PFSK-1 (cell line): ENCODE results near the gene MCCC2.

ENCODE experiments used
- FOXP2 ChIP-seq: optimal IDR thresholded peaks from 2 replicates; pipeline ENCODE3; 2011; ENCODE audit warnings: borderline replicate concordance, control low read depth, inconsistent platforms; ENCODE audit not compliant: insufficient read depth; ENCODE audit errors: extremely low read length, extremely low read depth
- POLR2AphosphoS5 ChIP-seq: IDR thresholded peaks from 2 replicates; pipeline ENCODE4 v1.6.1; 2012; ENCODE audit warnings: low read depth, mild to moderate bottlenecking, control low read depth, low read length, moderate library complexity
- REST ChIP-seq, 2 experiments: IDR thresholded peaks; 2 replicates each; pipeline versions ENCODE4 v1.6.1 to v1.8.0; 2011 to 2012; ENCODE audit warnings: low read depth in 2 of 2, low read length in 2 of 2, control low read depth in 1 of 2, inconsistent platforms in 1 of 2, mild to moderate bottlenecking in 1 of 2, moderate library complexity in 1 of 2; ENCODE audit not compliant: insufficient read depth in 1 of 2
- SIN3A ChIP-seq: IDR thresholded peaks from 2 replicates; pipeline ENCODE4 v1.6.1; 2012; ENCODE audit warnings: mild to moderate bottlenecking, low read length, moderate library complexity, borderline replicate concordance; ENCODE audit not compliant: insufficient read depth
- TAF1 ChIP-seq: IDR thresholded peaks from 2 replicates; pipeline ENCODE4 v1.6.1; 2012; ENCODE audit warnings: low read length, control low read depth, borderline replicate concordance; ENCODE audit not compliant: insufficient read depth

Gene MCCC2

GRCh38 chr5:71700803-71701202 lies 113.7 kb downstream of the MCCC2 start:
- TF ChIP-seq REST (IDR thresholded peaks at IDR 0.05; ENCODE audit: insufficient read depth in 1 of 2, low read depth in 2 of 2, low read length in 2 of 2) (no peak), POLR2AphosphoS5 (no peak), FOXP2 (no peak), SIN3A (no peak)

GRCh38 chr5:71701407-71701806 lies 114.3 kb downstream of the MCCC2 start:
- TF ChIP-seq POLR2AphosphoS5: no peak
- no peak for TF ChIP-seq REST (IDR thresholded peaks at IDR 0.05; ENCODE audit: insufficient read depth in 1 of 2, low read depth in 2 of 2, low read length in 2 of 2)
- TF ChIP-seq TAF1: no peak
- TF ChIP-seq SIN3A: no peak
- TF ChIP-seq FOXP2: no peak

GRCh38 chr5:71703941-71704340 lies 116.8 kb downstream of the MCCC2 start:
- TF ChIP-seq REST (IDR thresholded peaks at IDR 0.05; ENCODE audit: insufficient read depth in 1 of 2, low read depth in 2 of 2, low read length in 2 of 2): no peak
- TF ChIP-seq POLR2AphosphoS5: no peak
- TF ChIP-seq SIN3A: no peak
- TF ChIP-seq FOXP2: no peak
- TF ChIP-seq TAF1: no peak

- TF ChIP-seq SIN3A: no peak
Observed at GRCh38 chr5:71705421-71705820, 118.3 kb downstream of the MCCC2 start.

- TF ChIP-seq REST (IDR thresholded peaks at IDR 0.05; ENCODE audit: insufficient read depth in 1 of 2, low read depth in 2 of 2, low read length in 2 of 2) (no peak), SIN3A (no peak), POLR2AphosphoS5 (no peak), TAF1 (no peak), FOXP2 (no peak)
Observed at GRCh38 chr5:71706906-71707305, 119.8 kb downstream of the MCCC2 start.
